GM11168 (cell line): Measurements from ENCODE around the gene ARHGAP4.

Source experiments
- in situ Hi-C: fragments of 300-500 bp; cut with MboI; formaldehyde crosslinking; loops from one replicate; pipeline ENCODE4 v1.12.0; 2022; ENCODE audit warnings: low sequenced_read_pairs; ENCODE audit not compliant: unreplicated experiment

Gene ARHGAP4

DNA sequence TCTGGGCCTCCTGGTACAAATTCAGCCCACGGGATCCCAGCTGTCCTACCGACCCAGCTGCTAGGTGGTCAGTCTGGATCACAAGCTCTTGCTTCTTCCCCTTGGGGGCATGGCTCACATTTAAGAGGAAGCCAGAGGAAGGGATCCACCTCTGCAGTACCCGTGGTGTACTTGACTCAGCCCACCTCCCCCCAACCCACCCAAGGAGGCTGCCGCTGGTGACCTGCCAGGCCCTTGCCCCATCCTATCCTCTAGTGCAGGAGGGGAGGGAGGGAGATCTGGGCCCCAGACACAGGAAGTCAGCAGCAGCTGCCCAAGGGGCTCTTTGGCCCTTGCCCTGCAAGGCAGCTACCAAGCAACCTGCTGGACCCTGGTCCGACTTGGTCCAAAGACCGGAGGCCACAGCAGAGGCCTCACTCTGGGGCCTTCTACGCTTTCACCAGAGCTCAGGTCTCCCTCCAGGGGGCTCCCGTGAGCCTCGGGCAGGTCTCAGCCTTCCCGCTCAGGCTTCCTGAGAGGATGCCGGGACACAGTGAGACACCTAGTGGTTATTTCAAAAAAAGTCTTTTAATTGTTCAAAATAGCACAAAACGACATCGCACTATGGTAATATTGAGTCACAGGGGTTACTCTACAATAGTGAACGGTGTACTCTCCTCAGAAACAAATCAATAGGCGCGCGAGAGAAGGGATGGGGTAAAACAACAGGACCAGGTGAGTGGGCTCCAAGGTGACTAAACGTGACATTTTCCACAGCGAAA, 21.1 kb upstream of the ARHGAP4 start:
- in situ Hi-C loops = no loop called here

DNA sequence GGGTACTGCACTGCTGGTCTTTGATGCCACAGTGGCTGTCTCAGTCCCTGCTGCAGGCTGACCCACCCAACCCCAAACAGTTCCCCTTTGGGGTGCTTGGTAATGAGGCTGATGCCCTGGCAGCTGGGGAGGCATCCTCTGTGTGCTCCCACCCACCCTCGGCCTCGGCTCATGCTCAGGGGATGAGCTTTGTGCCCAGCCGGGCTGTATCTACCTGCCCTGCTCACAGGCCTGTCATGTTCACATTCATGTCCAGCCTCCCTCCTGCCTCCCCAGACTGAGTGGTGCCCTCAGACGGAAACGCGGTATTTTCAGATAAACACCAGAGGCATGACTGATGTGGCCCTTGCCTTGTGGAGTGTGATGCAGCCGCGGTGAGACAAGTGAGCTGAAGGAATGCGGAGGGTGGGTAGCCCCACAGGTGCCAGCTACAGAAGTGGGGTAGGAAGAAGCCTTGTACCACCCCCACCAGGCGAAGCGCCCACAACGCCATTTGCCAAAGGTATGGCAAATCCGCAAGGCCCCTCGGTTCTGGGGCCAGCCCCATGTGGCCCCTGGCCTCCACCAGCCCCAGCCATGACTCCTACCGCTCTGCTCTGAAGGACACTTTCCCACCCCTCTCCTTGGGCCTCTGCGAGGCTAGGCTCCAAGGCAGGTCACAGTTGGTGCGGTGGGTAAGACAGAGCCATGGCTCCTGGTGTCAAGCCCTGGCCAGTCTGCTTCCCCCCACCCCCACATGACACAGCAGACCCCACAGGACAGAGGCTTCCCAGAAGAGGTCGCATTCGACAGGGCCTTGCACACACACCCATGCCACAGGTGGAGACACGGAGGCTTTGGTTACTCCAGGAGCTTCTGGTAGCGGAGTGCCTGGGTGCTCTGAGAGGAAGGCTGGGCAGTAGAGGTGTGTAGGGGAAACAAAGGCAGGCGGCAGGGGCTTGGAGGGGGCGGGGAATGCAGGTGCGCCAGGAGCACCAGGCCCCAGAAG, 20.2 kb upstream of the ARHGAP4 start:
- in situ Hi-C loops = no loop called here

DNA sequence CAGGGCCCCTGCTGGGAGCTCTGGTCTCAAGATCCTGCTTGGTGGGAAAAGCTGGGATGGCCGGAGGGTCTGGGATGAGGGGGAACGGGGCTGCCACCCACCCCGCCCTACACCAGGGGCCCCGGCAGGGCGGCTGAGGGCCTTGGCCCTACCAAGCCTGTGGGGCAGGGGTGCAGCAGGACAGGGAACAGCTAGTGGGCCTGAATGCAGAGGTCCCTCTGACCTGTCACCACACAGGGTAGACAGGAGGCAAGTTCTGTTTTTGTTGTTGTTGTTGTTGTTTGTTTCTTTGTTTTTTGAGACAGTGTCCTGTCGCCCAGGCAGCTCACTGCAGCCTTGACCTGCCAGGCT, 18.7 kb upstream of the ARHGAP4 start:
- in situ Hi-C loops = no loop called here

DNA sequence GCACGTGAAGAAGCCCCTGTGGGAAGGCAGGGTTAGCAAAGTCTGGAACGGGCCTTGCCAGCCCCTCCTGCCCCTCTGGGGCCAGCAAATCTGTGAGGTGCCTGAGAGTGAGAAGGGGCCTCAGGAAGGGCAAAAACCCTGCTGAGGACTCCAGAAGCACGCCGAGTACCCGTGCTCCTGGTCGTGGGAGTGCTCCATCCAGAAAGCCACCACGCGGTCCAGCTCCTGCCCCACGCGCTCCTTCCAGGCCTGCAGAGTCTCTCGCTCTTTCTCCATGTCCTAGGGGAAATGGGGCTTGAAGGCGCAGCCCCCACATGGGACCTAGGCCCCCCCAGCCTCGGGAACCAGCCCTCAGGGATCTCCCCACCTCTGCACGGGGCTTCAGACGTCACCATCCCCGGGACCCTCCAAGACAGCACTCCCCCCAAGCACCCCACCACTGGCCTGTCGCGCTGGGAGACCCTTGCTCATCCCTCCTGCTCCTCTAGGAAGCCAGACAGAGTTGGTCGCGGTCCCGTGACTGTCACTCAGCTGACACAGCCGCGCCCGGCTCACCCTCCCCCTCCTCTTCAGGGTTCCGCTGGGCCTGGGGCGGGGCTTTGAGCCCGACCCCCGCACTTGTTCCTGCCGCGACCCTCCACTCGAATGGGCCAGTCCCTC, 18.2 kb upstream of the ARHGAP4 start, which contains the start of gene RENBP:
TSS of gene RENBP (minus strand) at position 504 of the 660 bp plus-strand sequence. CDS start at position 471, 33 bp downstream.
- in situ Hi-C loops = no loop called here

DNA sequence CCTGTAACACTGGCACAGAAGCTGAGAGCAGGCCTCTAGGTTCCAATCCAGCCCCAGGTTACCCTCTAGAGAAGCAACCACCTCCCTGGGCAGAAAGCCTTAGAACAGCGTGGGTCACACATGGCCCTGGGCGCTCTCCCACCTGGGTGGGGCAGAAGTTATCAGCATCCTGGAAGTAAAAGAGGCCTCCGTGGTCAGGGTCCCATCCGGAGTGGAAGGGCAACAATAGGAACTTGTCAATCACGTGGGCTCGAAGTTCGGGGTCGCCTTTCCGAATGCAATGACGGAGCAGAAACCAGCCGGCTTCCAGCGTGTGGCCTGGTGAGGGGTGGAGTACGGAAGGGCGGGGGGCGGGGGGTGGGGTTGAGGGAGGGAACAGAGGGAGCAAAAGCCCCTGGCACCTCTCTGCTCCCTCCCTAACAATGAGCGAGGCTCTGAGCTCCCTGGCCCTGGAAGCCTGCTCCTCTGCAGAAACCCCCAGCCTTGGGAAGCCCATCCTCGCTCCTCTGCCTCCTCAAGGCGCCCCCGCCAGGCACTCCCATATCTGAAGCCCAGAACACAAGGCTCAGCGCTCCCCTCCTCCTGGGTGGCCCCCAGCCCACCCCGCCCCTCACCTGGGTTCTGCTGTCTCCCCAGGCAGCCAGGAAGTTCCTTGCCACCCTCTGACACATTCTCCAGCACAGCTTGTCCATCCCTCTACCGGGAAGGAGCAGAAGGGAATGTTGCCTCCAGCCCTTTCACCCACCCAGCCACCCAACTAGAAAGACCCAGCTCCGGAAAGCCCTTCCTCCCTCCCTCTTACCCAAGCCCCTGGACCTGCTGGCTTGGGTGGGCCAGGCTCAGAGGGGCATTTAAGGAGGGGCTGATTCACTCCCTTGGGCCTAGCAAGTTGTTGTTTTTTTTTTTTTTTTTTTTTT, 15.5 kb upstream of the ARHGAP4 start:
- in situ Hi-C loops = no loop called here

DNA sequence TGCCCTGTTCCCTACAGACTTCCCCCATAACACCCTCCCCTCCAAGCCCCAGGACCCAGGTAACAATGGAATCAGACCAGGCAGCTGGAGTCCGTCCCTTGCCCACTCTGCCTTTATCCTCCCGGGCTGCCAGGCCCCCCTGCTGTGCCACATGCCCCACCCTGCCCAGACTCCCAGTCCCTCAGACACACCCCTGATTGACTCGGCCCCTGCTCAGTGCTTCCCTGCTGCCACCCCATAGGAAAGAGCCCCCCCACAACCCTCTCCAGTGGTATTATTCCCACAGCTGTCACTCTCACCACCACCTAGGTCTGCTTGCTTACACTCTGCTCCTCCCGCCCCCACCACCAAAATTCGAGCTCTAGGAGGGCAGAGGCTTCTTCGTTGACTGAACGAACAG, 13.5 kb upstream of the ARHGAP4 start:
- in situ Hi-C loops = no loop called here

DNA sequence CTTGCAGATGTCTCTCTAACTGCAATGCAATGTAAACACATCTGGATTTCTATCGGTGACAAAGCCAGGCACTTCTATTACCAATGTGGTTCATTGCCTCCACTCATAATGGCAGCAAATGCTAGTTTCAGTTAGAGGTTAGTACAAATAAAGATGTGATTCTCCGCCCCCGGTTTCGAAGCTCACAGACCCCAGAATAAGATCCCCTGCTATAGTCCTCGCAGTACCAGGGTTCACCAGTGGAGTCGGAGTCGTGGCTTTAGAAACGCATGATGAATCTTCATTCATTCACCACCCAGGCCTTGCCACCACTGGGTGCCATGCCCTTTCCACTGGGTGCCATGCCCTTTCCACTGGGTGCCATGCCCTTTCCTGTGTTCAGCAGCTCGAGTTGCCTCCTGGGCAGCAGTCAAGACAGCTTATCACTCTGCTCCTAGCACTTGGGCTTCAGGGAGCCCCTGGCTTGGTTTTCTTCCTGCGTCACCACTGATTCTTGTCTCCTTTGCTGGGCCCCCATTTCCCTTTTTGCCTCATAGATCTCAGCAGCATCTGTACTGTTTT, 12.2 kb upstream of the ARHGAP4 start:
- in situ Hi-C loops = no loop called here

DNA sequence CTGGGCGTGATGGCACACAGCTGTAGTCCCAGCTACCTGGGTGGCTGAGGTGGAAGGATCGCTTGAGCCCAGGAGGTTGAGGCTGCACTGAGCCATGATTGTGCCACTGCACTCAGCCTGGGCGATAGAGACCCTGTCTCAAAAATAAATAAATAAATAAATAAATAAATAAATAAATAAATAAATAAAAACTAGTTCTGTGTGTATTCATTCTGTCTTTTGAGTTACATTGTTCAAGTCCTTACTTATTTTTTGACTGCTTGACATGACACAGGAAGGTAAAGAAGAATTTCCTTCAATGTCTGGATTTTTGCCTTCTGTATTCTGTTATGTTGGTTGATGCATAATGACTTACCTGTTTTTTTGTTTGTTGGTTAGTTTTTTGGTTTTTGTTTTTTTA, 11.0 kb upstream of the ARHGAP4 start:
- in situ Hi-C loops = no loop called here

DNA sequence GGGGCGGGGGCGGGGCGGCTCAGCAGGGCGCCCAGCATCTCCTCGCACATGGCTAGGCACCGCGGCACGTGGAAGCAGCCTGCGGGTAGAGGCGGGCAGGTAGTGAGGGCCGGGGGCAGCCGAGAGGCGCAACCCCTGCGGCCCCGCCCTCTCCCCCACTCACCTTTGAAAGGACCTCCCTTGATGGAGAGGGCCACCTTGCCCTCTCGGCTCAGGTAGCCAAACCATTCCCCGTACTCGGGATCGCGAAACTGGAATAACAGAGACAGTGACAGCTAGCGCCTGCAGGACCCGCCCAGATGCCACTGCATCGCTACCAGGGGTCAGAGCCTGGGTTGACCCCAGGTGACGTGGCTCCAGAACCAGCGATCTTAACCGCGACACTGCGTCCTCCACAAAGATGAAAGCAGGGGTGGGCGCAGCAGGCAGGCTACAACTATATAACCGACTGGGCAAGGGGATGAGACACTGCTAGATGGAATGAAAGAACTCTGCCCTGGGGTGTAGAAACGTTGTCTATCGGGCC, 9.3 kb upstream of the ARHGAP4 start:
- in situ Hi-C loops = no loop called here

DNA sequence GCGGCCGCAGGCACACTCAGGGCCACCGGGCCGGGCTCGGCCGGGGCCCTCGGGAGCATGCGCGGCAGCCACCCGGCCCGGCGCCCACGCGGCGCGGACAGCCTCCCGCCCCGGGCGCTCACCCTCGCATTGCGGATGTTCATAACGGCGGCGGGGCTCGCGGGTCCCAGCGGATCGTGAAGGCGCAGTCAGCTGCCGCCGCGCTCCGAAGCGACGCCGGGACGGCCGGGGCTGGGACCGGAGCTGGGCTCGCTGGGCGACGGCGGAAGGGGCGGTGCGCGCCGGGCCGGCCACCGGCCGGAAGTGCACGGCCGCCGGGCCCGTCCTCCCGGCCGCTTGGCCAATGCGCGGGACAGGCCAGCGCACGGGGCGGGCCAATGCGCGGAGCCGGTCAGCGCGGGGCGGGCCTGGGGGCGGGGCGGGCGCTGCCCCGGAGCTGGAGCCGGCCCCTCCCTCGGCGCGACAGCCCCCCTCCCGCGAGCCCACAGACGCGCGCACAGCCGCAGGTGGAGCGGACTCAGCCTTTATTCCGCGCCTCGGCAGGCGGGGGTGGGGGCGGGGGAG, 8.8 kb upstream of the ARHGAP4 start, which contains the start of gene NAA10:
TSS of gene NAA10 (minus strand) at position 276 of the 564 bp plus-strand sequence. CDS start at position 143, 133 bp downstream.
- in situ Hi-C loops = no loop called here

DNA sequence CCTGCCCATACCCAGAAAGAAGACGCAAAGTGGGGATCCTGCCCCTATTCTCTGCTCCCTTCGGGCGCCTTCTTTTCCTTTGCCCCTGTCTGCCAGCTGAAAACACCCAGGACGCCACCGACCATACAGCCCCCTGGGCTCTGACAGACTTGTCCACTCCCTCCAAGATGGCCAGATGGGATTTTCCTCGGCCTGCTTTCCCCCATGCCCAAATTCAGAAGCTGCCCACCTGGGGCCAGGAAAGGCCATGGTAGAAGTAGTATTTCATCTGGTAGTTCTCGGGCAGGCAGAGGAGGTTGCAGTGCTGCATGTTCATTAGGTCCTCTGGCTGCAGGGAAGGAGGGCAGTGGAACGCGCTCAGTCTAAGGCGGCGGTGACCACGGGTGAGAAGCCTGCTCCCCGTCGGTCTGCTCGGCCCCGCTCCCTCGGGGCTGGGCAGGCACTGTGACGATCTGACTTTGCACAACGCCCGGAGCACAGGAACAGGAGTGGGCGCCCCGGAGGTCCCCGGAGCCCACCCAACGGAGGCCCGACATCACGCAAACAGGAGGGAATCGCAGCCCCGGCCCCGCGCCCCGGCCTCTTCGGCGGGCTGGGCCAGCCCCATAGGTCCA, 8.2 kb upstream of the ARHGAP4 start:
- in situ Hi-C loops = no loop called here

DNA sequence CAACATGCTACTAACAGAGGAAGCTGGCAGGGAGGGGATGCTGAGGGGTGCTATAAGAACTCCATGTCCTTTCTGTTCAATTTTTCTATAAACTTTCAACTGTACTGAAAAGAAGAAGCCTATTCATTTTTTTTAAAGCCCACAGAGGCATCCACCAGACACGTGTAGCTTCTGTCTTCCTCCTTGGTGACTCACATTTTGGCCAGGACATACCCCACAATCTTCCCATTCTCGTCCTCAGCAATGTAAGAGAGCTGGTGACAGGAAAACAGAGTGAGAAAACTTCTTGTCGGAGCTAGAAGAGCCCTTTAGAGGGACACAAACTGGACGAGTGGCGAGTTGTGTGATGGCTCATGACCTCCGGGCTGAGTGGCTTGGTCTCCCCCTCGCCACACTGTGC, 7.7 kb upstream of the ARHGAP4 start:
- in situ Hi-C loops = no loop called here

DNA sequence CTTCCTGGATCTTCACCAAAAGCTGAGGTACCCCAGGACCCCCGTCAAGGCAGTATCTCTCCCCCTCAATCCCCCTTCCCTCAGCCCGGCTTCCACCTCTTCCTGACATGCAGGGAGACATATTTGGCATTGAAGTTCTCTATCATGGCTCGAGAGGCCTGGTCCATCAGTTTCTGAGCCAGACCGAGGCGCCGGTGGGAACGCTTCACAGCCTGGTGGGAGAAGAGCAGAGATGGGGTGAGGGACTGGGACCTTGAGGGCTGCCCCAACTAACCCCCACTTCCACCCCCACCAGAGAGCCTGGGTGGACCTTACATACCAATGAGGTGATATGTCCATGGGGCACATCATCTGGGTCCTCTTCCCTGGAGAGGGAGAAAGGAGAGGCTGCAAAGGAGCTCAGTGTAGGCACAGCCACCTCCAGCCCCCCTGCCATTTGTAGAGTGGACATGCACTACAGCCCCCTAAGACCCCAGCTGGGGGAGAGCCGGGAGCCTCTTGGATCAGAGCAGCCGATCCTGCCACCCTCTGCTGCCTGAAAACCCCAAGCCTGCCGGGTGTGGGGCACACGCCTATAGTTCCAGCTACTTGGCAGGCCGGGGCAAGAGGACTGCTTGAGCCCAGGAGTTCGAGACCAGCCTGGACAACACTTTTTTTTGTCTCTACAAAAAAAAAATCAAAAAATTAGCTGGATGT, 6.3 kb upstream of the ARHGAP4 start:
- in situ Hi-C loops = no loop called here

DNA sequence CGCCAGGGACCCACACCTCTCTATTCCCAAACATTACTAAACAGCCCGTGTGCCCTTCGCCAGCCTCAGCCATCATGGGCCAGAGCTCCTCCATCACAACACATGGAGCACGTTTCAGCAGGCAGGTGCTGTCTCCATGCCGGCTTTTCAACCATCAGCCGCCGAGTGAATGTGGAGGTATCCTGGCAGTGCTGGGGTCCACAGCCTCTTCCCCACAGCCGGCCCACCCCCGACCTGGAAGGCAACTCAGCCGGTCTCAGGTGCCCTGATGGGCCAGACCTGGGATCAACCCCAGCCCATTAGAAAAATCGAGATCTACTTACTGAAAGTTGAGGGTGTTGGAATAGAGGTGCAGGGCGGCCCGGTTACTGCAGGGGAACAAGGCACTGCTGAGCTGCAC, 5.7 kb upstream of the ARHGAP4 start:
- in situ Hi-C loops = no loop called here

DNA sequence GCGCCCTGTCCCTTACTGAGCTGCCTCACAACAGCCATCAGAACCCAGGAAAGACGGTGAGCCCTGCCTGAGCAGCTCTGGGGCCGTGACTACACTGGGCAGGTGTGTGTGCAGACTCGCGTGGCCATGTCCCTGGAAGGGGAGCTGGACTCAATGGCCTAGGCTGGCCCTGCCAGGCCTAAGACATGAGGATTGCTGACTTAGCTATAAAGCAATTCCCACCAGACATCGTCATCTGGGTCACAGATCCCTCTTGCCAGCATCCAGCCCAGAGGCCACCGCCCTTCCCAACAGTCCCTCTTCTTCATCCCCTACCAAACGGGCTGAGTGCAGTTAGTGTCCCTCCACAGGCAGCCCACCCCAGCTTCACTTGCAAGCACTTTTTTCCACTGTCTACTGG, 5.1 kb upstream of the ARHGAP4 start:
- in situ Hi-C loops = no loop called here

DNA sequence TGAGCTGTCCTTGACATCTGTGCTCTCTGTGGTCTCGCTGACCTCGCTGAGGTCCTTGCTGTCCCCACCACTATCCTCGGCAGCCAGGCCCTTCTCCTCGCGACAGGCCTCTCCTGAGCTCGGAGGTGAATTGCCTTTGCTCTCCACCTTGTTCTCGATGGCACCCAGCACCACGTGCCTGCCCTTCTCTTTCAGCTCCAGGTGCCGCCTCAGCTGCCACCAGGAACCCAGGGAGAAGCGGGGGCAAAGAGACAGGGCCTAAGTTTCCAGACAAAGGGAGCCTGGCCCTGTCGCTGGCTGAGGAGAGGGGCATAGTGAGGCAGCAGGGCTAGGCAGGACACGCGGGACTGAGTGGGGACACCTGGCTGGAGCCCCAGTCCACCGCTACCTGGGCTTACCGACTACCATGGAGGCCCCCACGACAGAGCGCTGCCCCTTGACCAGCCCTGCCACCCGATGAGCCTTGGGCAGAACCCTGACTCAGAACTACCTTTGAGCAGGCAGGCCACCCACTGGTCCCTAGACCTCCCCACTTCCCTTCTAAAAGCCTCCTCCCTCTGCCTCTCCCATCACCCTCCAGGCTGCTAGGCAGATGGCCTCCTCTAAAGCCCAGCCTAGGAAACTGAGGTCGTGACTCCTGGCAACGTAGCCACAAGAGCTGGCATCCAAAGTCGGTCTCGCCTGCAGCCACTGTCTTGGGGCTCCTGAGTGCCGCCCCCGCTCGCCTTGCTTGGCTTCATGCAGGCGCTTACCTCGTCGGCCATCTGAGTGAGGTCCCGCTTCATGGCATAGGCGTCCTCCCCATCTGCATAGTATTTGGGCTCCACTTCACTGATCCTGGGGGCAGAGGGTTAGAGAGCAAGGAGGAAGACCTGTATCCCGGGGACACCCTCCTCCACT, 4.2 kb upstream of the ARHGAP4 start:
- in situ Hi-C loops = no loop called here

DNA sequence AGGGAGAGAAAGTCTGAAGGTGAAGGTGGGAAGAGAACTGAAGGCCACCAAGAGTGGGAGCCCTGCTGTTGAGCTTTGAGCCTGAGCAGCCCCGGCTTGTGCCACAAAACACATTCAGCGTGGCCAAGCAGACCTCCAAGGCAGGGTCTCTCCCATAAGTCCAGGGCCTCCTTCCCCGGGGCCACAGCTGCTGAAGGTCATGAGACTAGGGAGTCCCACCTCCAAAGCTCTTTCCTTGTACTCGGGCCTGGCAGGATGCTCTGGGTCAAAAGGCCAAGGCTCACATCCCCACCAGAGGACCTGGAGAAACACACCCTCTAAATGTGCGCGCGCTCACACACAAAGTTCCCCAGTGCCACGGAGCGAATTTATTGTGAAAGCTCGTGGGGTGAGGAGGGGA, 3.5 kb upstream of the ARHGAP4 start:
- in situ Hi-C loops = no loop called here
